ENCODE measurements around the gene LRRC70. TPM values are rescaled to one million over a fixed set of nuclear protein-coding genes. Genes with fewer than 3 reads are reported as not detected.

LRRC70 gene
- total and polyA plus RNA-seq, 2 experiments from 2014 or later: 0.15 to 1.7 TPM

DNA sequence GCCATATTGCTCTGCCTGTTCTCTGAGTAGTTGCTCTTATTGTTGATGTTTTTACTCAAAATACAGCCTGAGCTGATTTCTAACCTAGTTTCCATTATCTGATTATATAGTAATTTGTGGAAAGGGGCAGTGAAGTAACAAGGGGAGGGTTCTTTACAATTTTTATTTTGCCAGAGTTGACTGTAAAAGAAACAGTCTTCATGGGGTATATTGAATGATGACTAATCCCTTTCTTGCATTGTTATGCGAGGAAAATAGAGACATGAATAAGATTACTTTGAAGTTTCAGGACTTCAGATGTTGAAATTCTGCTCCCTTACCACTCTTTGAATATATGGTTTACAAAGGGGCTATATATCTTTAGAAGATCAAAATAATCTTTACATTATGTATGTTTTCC is 9.1 kb upstream of the LRRC70 start:
- H3K36me3 ChIP-seq (ENCODE audit: insufficient read depth): no peaks in the 10 kb centered on the region
- no peak overlapping the region for H2AFZ ChIP-seq
- peaks cover 15% of the 10 kb centered on the region for H3K4me1 Mint-ChIP-seq

More for the DNA sequence above, 9.1 kb upstream of the LRRC70 start:
- Histone ChIP-seq H3K79me2 (replicated peaks; ENCODE audit: insufficient read depth) (peaks cover 3% of the 10 kb centered on the region; the same call in 1 of the 2 replicates), H3K4me2 (peak overlapping the region; percentile 9; the same call in 1 of the 2 replicates), H3K9me2 (ENCODE audit: insufficient read depth) (no peaks in the 10 kb centered on the region), H3K4me1 (ENCODE audit: insufficient read depth) (peaks cover 10% of the 10 kb centered on the region), H3F3A (replicated peaks; ENCODE audit: low read depth) (no peaks in the 10 kb centered on the region), H3K4me3 (no peak overlapping the region), H3K27me3 (ENCODE audit: insufficient read depth) (no peaks in the 10 kb centered on the region), H3K27ac (ENCODE audit: low read depth) (peak overlapping the region; percentile 56; the same call in 1 of the 2 replicates), H4K20me1 (replicated peaks; ENCODE audit: insufficient read depth) (no peaks in the 10 kb centered on the region)
- ATAC-seq (no peak), DNase-seq (ENCODE audit: low spot score) (no peak)
- peaks cover 3% of the 10 kb centered on the region for H3K27me3 Mint-ChIP-seq (ENCODE audit: insufficient read depth, low read depth, poor library complexity)
- peaks cover 45% of the 10 kb centered on the region for H3K36me3 Mint-ChIP-seq (ENCODE audit: low read depth)
- peak overlapping the region; percentile 63 for H3K27ac Mint-ChIP-seq
- no peak overlapping the region for H3K4me3 Mint-ChIP-seq
- TF ChIP-seq, protein P1, sequence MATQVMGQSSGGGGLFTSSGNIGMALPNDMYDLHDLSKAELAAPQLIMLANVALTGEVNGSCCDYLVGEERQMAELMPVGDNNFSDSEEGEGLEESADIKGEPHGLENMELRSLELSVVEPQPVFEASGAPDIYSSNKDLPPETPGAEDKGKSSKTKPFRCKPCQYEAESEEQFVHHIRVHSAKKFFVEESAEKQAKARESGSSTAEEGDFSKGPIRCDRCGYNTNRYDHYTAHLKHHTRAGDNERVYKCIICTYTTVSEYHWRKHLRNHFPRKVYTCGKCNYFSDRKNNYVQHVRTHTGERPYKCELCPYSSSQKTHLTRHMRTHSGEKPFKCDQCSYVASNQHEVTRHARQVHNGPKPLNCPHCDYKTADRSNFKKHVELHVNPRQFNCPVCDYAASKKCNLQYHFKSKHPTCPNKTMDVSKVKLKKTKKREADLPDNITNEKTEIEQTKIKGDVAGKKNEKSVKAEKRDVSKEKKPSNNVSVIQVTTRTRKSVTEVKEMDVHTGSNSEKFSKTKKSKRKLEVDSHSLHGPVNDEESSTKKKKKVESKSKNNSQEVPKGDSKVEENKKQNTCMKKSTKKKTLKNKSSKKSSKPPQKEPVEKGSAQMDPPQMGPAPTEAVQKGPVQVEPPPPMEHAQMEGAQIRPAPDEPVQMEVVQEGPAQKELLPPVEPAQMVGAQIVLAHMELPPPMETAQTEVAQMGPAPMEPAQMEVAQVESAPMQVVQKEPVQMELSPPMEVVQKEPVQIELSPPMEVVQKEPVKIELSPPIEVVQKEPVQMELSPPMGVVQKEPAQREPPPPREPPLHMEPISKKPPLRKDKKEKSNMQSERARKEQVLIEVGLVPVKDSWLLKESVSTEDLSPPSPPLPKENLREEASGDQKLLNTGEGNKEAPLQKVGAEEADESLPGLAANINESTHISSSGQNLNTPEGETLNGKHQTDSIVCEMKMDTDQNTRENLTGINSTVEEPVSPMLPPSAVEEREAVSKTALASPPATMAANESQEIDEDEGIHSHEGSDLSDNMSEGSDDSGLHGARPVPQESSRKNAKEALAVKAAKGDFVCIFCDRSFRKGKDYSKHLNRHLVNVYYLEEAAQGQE (IDR thresholded peaks at IDR 0.05; ENCODE audit: unreplicated experiment): no peak
- no peak for TF ChIP-seq JUNB (IDR thresholded peaks at IDR 0.05; ENCODE audit: unreplicated experiment)
- no peak for TF ChIP-seq EZH2 (IDR thresholded peaks at IDR 0.05; ENCODE audit: low read depth, unreplicated experiment)
- TF ChIP-seq ZNF114 (CRISPR knock-in tag; IDR thresholded peaks at IDR 0.05): no peak
- no peak for TF ChIP-seq POLR2AphosphoS5 (IDR thresholded peaks at IDR 0.05; ENCODE audit: low read depth)
- no peak for TF ChIP-seq CREB1 (CRISPR knock-in tag; IDR thresholded peaks at IDR 0.05; ENCODE audit: low read depth)
- no peak for TF ChIP-seq EZH2phosphoT487 (IDR thresholded peaks at IDR 0.05; ENCODE audit: unreplicated experiment)
- no peak for TF ChIP-seq ZNF331 (CRISPR knock-in tag; IDR thresholded peaks at IDR 0.05; ENCODE audit: low read depth)
- TF ChIP-seq, protein P2, sequence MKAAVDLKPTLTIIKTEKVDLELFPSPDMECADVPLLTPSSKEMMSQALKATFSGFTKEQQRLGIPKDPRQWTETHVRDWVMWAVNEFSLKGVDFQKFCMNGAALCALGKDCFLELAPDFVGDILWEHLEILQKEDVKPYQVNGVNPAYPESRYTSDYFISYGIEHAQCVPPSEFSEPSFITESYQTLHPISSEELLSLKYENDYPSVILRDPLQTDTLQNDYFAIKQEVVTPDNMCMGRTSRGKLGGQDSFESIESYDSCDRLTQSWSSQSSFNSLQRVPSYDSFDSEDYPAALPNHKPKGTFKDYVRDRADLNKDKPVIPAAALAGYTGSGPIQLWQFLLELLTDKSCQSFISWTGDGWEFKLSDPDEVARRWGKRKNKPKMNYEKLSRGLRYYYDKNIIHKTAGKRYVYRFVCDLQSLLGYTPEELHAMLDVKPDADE (IDR thresholded peaks at IDR 0.05): no peak
- TF ChIP-seq, protein P3, sequence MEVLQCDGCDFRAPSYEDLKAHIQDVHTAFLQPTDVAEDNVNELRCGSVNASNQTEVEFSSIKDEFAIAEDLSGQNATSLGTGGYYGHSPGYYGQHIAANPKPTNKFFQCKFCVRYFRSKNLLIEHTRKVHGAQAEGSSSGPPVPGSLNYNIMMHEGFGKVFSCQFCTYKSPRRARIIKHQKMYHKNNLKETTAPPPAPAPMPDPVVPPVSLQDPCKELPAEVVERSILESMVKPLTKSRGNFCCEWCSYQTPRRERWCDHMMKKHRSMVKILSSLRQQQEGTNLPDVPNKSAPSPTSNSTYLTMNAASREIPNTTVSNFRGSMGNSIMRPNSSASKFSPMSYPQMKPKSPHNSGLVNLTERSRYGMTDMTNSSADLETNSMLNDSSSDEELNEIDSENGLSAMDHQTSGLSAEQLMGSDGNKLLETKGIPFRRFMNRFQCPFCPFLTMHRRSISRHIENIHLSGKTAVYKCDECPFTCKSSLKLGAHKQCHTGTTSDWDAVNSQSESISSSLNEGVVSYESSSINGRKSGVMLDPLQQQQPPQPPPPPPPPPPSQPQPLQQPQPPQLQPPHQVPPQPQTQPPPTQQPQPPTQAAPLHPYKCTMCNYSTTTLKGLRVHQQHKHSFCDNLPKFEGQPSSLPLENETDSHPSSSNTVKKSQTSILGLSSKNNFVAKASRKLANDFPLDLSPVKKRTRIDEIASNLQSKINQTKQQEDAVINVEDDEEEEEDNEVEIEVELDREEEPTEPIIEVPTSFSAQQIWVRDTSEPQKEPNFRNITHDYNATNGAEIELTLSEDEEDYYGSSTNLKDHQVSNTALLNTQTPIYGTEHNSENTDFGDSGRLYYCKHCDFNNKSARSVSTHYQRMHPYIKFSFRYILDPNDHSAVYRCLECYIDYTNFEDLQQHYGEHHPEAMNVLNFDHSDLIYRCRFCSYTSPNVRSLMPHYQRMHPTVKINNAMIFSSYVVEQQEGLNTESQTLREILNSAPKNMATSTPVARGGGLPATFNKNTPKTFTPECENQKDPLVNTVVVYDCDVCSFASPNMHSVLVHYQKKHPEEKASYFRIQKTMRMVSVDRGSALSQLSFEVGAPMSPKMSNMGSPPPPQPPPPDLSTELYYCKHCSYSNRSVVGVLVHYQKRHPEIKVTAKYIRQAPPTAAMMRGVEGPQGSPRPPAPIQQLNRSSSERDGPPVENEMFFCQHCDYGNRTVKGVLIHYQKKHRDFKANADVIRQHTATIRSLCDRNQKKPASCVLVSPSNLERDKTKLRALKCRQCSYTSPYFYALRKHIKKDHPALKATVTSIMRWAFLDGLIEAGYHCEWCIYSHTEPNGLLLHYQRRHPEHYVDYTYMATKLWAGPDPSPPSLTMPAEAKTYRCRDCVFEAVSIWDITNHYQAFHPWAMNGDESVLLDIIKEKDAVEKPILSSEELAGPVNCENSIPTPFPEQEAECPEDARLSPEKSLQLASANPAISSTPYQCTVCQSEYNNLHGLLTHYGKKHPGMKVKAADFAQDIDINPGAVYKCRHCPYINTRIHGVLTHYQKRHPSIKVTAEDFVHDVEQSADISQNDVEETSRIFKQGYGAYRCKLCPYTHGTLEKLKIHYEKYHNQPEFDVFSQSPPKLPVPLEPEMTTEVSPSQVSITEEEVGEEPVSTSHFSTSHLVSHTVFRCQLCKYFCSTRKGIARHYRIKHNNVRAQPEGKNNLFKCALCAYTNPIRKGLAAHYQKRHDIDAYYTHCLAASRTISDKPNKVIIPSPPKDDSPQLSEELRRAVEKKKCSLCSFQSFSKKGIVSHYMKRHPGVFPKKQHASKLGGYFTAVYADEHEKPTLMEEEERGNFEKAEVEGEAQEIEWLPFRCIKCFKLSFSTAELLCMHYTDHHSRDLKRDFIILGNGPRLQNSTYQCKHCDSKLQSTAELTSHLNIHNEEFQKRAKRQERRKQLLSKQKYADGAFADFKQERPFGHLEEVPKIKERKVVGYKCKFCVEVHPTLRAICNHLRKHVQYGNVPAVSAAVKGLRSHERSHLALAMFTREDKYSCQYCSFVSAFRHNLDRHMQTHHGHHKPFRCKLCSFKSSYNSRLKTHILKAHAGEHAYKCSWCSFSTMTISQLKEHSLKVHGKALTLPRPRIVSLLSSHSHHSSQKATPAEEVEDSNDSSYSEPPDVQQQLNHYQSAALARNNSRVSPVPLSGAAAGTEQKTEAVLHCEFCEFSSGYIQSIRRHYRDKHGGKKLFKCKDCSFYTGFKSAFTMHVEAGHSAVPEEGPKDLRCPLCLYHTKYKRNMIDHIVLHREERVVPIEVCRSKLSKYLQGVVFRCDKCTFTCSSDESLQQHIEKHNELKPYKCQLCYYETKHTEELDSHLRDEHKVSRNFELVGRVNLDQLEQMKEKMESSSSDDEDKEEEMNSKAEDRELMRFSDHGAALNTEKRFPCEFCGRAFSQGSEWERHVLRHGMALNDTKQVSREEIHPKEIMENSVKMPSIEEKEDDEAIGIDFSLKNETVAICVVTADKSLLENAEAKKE (CRISPR knock-in tag; IDR thresholded peaks at IDR 0.05): no peak
- TF ChIP-seq STAT1 (IDR thresholded peaks at IDR 0.05; ENCODE audit: unreplicated experiment): no peak
- TF ChIP-seq, protein P4, sequence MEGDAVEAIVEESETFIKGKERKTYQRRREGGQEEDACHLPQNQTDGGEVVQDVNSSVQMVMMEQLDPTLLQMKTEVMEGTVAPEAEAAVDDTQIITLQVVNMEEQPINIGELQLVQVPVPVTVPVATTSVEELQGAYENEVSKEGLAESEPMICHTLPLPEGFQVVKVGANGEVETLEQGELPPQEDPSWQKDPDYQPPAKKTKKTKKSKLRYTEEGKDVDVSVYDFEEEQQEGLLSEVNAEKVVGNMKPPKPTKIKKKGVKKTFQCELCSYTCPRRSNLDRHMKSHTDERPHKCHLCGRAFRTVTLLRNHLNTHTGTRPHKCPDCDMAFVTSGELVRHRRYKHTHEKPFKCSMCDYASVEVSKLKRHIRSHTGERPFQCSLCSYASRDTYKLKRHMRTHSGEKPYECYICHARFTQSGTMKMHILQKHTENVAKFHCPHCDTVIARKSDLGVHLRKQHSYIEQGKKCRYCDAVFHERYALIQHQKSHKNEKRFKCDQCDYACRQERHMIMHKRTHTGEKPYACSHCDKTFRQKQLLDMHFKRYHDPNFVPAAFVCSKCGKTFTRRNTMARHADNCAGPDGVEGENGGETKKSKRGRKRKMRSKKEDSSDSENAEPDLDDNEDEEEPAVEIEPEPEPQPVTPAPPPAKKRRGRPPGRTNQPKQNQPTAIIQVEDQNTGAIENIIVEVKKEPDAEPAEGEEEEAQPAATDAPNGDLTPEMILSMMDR (conservative IDR thresholded peaks at IDR 0.05; ENCODE audit: low read depth in 2 of 2): no peak
- TF ChIP-seq NANOG (IDR thresholded peaks at IDR 0.05; ENCODE audit: borderline replicate concordance): no peak
- H3K9me3 Mint-ChIP-seq: peaks cover 23% of the 10 kb centered on the region

Measured in GM23338 (cell line).